Measurements from ENCODE around the gene EMC6.

Gene EMC6

GRCh38 chr17:3689262-3690093 is 20.9 kb downstream of the EMC6 start:
- Histone ChIP-seq H3K9ac (ENCODE audit: low read length) (no peak overlapping the region), H3K36me3 (ENCODE audit: control insufficient read depth, insufficient read depth, low read length) (no peaks in the 10 kb centered on the region), H3K9me3 (ENCODE audit: control insufficient read depth, low read length) (no peaks in the 10 kb centered on the region), H3K4me1 (ENCODE audit: control insufficient read depth, insufficient read depth, low read length) (no peaks in the 10 kb centered on the region), H3K4me3 (ENCODE audit: low read length) (no peak overlapping the region), H3K27me3 (ENCODE audit: control insufficient read depth, insufficient read depth, low read length) (peaks cover 18% of the 10 kb centered on the region)

- Histone ChIP-seq H3K4me1 (ENCODE audit: control insufficient read depth, insufficient read depth, low read length) (peaks cover 3% of the 10 kb centered on the region), H3K9ac (ENCODE audit: low read length) (no peak overlapping the region), H3K27me3 (ENCODE audit: control insufficient read depth, insufficient read depth, low read length) (peaks cover 19% of the 10 kb centered on the region), H3K4me3 (ENCODE audit: low read length) (no peak overlapping the region), H3K36me3 (ENCODE audit: control insufficient read depth, insufficient read depth, low read length) (no peaks in the 10 kb centered on the region), H3K9me3 (ENCODE audit: control insufficient read depth, low read length) (no peaks in the 10 kb centered on the region)
Measured at GRCh38 chr17:3690094-3690715, 21.6 kb downstream of the EMC6 start.

GRCh38 chr17:3691617-3692067 is 23.0 kb downstream of the EMC6 start:
- Histone ChIP-seq H3K4me1 (ENCODE audit: control insufficient read depth, insufficient read depth, low read length) (peaks cover 10% of the 10 kb centered on the region), H3K4me3 (ENCODE audit: low read length) (no peak overlapping the region), H3K27me3 (ENCODE audit: control insufficient read depth, insufficient read depth, low read length) (peaks cover 31% of the 10 kb centered on the region), H3K9me3 (ENCODE audit: control insufficient read depth, low read length) (no peaks in the 10 kb centered on the region), H3K9ac (ENCODE audit: low read length) (no peak overlapping the region), H3K36me3 (ENCODE audit: control insufficient read depth, insufficient read depth, low read length) (no peaks in the 10 kb centered on the region)

GRCh38 chr17:3692346-3692745 is 23.7 kb downstream of the EMC6 start:
- Histone ChIP-seq H3K9me3 (ENCODE audit: control insufficient read depth, low read length) (no peaks in the 10 kb centered on the region), H3K4me1 (ENCODE audit: control insufficient read depth, insufficient read depth, low read length) (peaks cover 10% of the 10 kb centered on the region), H3K9ac (ENCODE audit: low read length) (no peak overlapping the region), H3K36me3 (ENCODE audit: control insufficient read depth, insufficient read depth, low read length) (no peaks in the 10 kb centered on the region), H3K4me3 (ENCODE audit: low read length) (no peak overlapping the region), H3K27me3 (ENCODE audit: control insufficient read depth, insufficient read depth, low read length) (peaks cover 36% of the 10 kb centered on the region)

GRCh38 chr17:3693141-3693540 is 24.5 kb downstream of the EMC6 start:
- no peaks in the 10 kb centered on the region for H3K9me3 ChIP-seq (ENCODE audit: control insufficient read depth, low read length)
- H3K36me3 ChIP-seq (ENCODE audit: control insufficient read depth, insufficient read depth, low read length): no peaks in the 10 kb centered on the region
- H3K27me3 ChIP-seq (ENCODE audit: control insufficient read depth, insufficient read depth, low read length): peaks cover 41% of the 10 kb centered on the region
- H3K4me1 ChIP-seq (ENCODE audit: control insufficient read depth, insufficient read depth, low read length): peaks cover 10% of the 10 kb centered on the region
- H3K9ac ChIP-seq (ENCODE audit: low read length): no peak overlapping the region
- no peak overlapping the region for H3K4me3 ChIP-seq (ENCODE audit: low read length)

- H3K4me1 ChIP-seq (ENCODE audit: control insufficient read depth, insufficient read depth, low read length): peaks cover 10% of the 10 kb centered on the region
- H3K36me3 ChIP-seq (ENCODE audit: control insufficient read depth, insufficient read depth, low read length): no peaks in the 10 kb centered on the region
- no peak overlapping the region for H3K9ac ChIP-seq (ENCODE audit: low read length)
- H3K9me3 ChIP-seq (ENCODE audit: control insufficient read depth, low read length): no peaks in the 10 kb centered on the region
- H3K4me3 ChIP-seq (ENCODE audit: low read length): no peak overlapping the region
- peaks cover 41% of the 10 kb centered on the region for H3K27me3 ChIP-seq (ENCODE audit: control insufficient read depth, insufficient read depth, low read length)
Measured at GRCh38 chr17:3693829-3694231, 25.2 kb downstream of the EMC6 start.

GRCh38 chr17:3695129-3695722 is 26.6 kb downstream of the EMC6 start:
- Histone ChIP-seq H3K27me3 (ENCODE audit: control insufficient read depth, insufficient read depth, low read length) (peaks cover 41% of the 10 kb centered on the region), H3K4me1 (ENCODE audit: control insufficient read depth, insufficient read depth, low read length) (peaks cover 10% of the 10 kb centered on the region), H3K4me3 (ENCODE audit: low read length) (no peak overlapping the region), H3K36me3 (ENCODE audit: control insufficient read depth, insufficient read depth, low read length) (no peaks in the 10 kb centered on the region), H3K9ac (ENCODE audit: low read length) (no peak overlapping the region), H3K9me3 (ENCODE audit: control insufficient read depth, low read length) (no peaks in the 10 kb centered on the region)

GRCh38 chr17:3695723-3696411 is 27.3 kb downstream of the EMC6 start, which contains the start of gene P2RX5:
TSS of gene P2RX5 (minus strand) at chr17:3696155. CDS start at chr17:3696005, 150 bp downstream.
- H3K4me3 ChIP-seq (ENCODE audit: low read length): no peak within 1 kb of the TSS
- no peak within 1 kb of the TSS for H3K9ac ChIP-seq (ENCODE audit: low read length)
- H3K4me1 ChIP-seq (ENCODE audit: control insufficient read depth, insufficient read depth, low read length): peaks cover 10% of the 10 kb centered on the region
- peaks cover 39% of the 10 kb centered on the region for H3K27me3 ChIP-seq (ENCODE audit: control insufficient read depth, insufficient read depth, low read length)
- H3K36me3 ChIP-seq (ENCODE audit: control insufficient read depth, insufficient read depth, low read length): no peaks in the 10 kb centered on the region
- H3K9me3 ChIP-seq (ENCODE audit: control insufficient read depth, low read length): no peaks in the 10 kb centered on the region

GRCh38 chr17:3697103-3697476 is 28.5 kb downstream of the EMC6 start:
- H3K4me3 ChIP-seq (ENCODE audit: low read length): no peak overlapping the region
- no peaks in the 10 kb centered on the region for H3K36me3 ChIP-seq (ENCODE audit: control insufficient read depth, insufficient read depth, low read length)
- no peak overlapping the region for H3K9ac ChIP-seq (ENCODE audit: low read length)
- no peaks in the 10 kb centered on the region for H3K9me3 ChIP-seq (ENCODE audit: control insufficient read depth, low read length)
- H3K27me3 ChIP-seq (ENCODE audit: control insufficient read depth, insufficient read depth, low read length): peaks cover 32% of the 10 kb centered on the region
- H3K4me1 ChIP-seq (ENCODE audit: control insufficient read depth, insufficient read depth, low read length): peaks cover 10% of the 10 kb centered on the region

- Histone ChIP-seq H3K9ac (ENCODE audit: low read length) (no peak overlapping the region), H3K27me3 (ENCODE audit: control insufficient read depth, insufficient read depth, low read length) (peaks cover 32% of the 10 kb centered on the region), H3K9me3 (ENCODE audit: control insufficient read depth, low read length) (no peaks in the 10 kb centered on the region), H3K4me3 (ENCODE audit: low read length) (no peak overlapping the region), H3K36me3 (ENCODE audit: control insufficient read depth, insufficient read depth, low read length) (no peaks in the 10 kb centered on the region), H3K4me1 (ENCODE audit: control insufficient read depth, insufficient read depth, low read length) (peaks cover 10% of the 10 kb centered on the region)
Measured at GRCh38 chr17:3698139-3698538, 29.5 kb downstream of the EMC6 start.

GRCh38 chr17:3699951-3700350 is 31.3 kb downstream of the EMC6 start:
- H3K27me3 ChIP-seq (ENCODE audit: control insufficient read depth, insufficient read depth, low read length): peaks cover 26% of the 10 kb centered on the region
- peaks cover 10% of the 10 kb centered on the region for H3K4me1 ChIP-seq (ENCODE audit: control insufficient read depth, insufficient read depth, low read length)

More at GRCh38 chr17:3699951-3700350, 31.3 kb downstream of the EMC6 start:
- Histone ChIP-seq H3K4me3 (ENCODE audit: low read length) (no peak overlapping the region), H3K9me3 (ENCODE audit: control insufficient read depth, low read length) (no peaks in the 10 kb centered on the region), H3K9ac (ENCODE audit: low read length) (no peak overlapping the region), H3K36me3 (ENCODE audit: control insufficient read depth, insufficient read depth, low read length) (no peaks in the 10 kb centered on the region)

Data from mucosa of stomach (tissue), 1 donor.